GM12878 (cell line): Measurements from ENCODE around the gene LRBA. TPM values are rescaled to one million over a fixed set of nuclear protein-coding genes. Genes with fewer than 3 reads are reported as not detected.

Experiments
- ATAC-seq: fragments of 200-7000 bp; cut with Tn5 transposase; 3 replicates; pipeline ENCODE4 v1.9.1; 2020; ENCODE audit warnings: mild to moderate bottlenecking, moderate library complexity
- BruUV-seq: library from RNA; stranded (reverse); fragments of 400-500 nt; replicated peaks from 2 replicates; lab custom pipeline; 2021; lab: Mats Ljungman, UMichigan
- CTCF ChIA-PET: fragments of 300-600 bp; sonication (Branson Sonifier 250); formaldehyde crosslinking; extraction: SDS; loops from one replicate; lab custom pipeline; 2021; ENCODE audit warnings: inconsistent platforms; lab: Yijun Ruan, JAX
- POLR2A ChIA-PET: fragments of 350-600 bp; formaldehyde crosslinking; extraction: SDS; loops from one replicate; lab custom pipeline; 2021; ENCODE audit warnings: inconsistent platforms; lab: Charles Lee
- RAD21 ChIA-PET: fragments of 300-600 bp; sonication (Branson Sonifier 250); formaldehyde crosslinking; loops from one replicate; lab custom pipeline; 2023; ENCODE audit warnings: antibody characterized with exemption; ENCODE audit not compliant: unreplicated experiment; lab: Charles Lee
- SMC1A ChIA-PET: fragments of 300-600 bp; sonication (Branson Sonifier 250); formaldehyde crosslinking; loops from one replicate; lab custom pipeline; 2023; ENCODE audit not compliant: unreplicated experiment, uncharacterized antibody; lab: Charles Lee
- DNase-seq: peaks from one replicate; pipeline ENCODE4 v3.0.0-alpha.2; 2011; ENCODE audit warnings: low read depth, low spot score
- FAIRE-seq: peaks from 3 replicates; lab custom pipeline; 2011; peaks lifted over from hg19 to GRCh38; lab: Jason Lieb, UNC
- H2AFZ ChIP-seq: 2 replicates; pipeline ENCODE4 v1.6.0; 2011; ENCODE audit warnings: low read depth, low read length, control low read depth; ENCODE audit not compliant: control insufficient read depth
- H3K27ac ChIP-seq: 2 replicates; pipeline ENCODE4 v1.5.1; 2011; ENCODE audit warnings: control low read depth; ENCODE audit not compliant: control insufficient read depth, insufficient read depth
- H3K27me3 ChIP-seq, 2 experiments: replicated peaks in 1 of 2; 2 replicates each; pipeline versions ENCODE4 v1.6.0 to v1.6.1; 2011; ENCODE audit warnings: low read length in 1 of 2; ENCODE audit not compliant: control insufficient read depth in 2 of 2, insufficient read depth in 2 of 2
- H3K36me3 ChIP-seq, 2 experiments: 2 replicates each; pipeline ENCODE4 v1.5.1; 2011; ENCODE audit warnings: low read length in 1 of 2; ENCODE audit not compliant: control insufficient read depth in 2 of 2, insufficient read depth in 2 of 2
- H3K4me1 ChIP-seq: 2 replicates; pipeline ENCODE4 v1.6.1; 2011; ENCODE audit warnings: mild to moderate bottlenecking, low read length, moderate library complexity, mixed read lengths; ENCODE audit not compliant: control insufficient read depth, insufficient read depth
- H3K4me2 ChIP-seq: 2 replicates; pipeline ENCODE4 v1.6.0; 2011; ENCODE audit warnings: control low read depth; ENCODE audit not compliant: control insufficient read depth, insufficient read depth
- H3K4me3 ChIP-seq: fragments of 200-600 bp; sonication (generic); 2 replicates; pipeline ENCODE4 v1.5.1; 2016
- H3K79me2 ChIP-seq: 2 replicates; pipeline ENCODE4 v1.6.0; 2011; ENCODE audit warnings: low read length; ENCODE audit not compliant: control insufficient read depth, insufficient read depth
- H3K9ac ChIP-seq: 2 replicates; pipeline ENCODE4 v1.8.0; 2011; ENCODE audit warnings: low read length, control low read depth, mixed read lengths; ENCODE audit not compliant: control insufficient read depth, insufficient read depth
- H3K9me3 ChIP-seq: replicated peaks from 3 replicates; pipeline ENCODE4 v1.5.1; 2011; ENCODE audit warnings: mild to moderate bottlenecking, low read length; ENCODE audit not compliant: control insufficient read depth, insufficient read depth
- H4K20me1 ChIP-seq: 2 replicates; pipeline ENCODE4 v1.6.0; 2011; ENCODE audit not compliant: control insufficient read depth, insufficient read depth
- ATF2 ChIP-seq: IDR thresholded peaks from 2 replicates; pipeline ENCODE4 v1.6.1; 2012; ENCODE audit warnings: low read length, inconsistent platforms
- ATF7 ChIP-seq: fragments of 450-650 bp; IDR thresholded peaks from 2 replicates; pipeline ENCODE4 v1.6.1; 2016; ENCODE audit warnings: low read depth, mild to moderate bottlenecking
- CBFB ChIP-seq: IDR thresholded peaks from 2 replicates; pipeline ENCODE4 v1.6.1; 2016; ENCODE audit warnings: antibody characterized with exemption, low read depth
- CBX5 ChIP-seq: sonication (generic); IDR thresholded peaks from 2 replicates; pipeline ENCODE4 v1.6.1; 2016; ENCODE audit warnings: low read depth, moderate library complexity, mild to moderate bottlenecking, inconsistent platforms
- SKIL ChIP-seq: fragments of 450-650 bp; IDR thresholded peaks from 2 replicates; pipeline ENCODE4 v1.6.1; 2017; ENCODE audit warnings: mild to moderate bottlenecking, low read depth, inconsistent platforms; ENCODE audit not compliant: poor library complexity, severe bottlenecking
- SUPT20H ChIP-seq: IDR thresholded peaks from 2 replicates; pipeline ENCODE4 v1.6.1; 2011; ENCODE audit warnings: low read depth, mild to moderate bottlenecking, low read length, moderate library complexity, borderline replicate concordance; ENCODE audit not compliant: control insufficient read depth
- ZNF217 ChIP-seq: fragments of 450-650 bp; IDR thresholded peaks from 2 replicates; pipeline ENCODE4 v1.6.1; 2017; ENCODE audit warnings: antibody characterized with exemption, mild to moderate bottlenecking
- WGBS: methylation state at CpG from one replicate; pipeline ENCODE4 v1.1.6; 2016; ENCODE audit warnings: low lambda C conversion rate; ENCODE audit not compliant: insufficient replicate concordance, insufficient coverage; ENCODE audit errors: missing lambda C conversion rate; 5-methylcytosine and 5-hydroxymethylcytosine counted together
- in situ Hi-C: fragments of 300-500 bp; cut with MboI; formaldehyde crosslinking; loops from 9 replicates; pipeline ENCODE4 v1.14.3; 2018; ENCODE audit warnings: mixed read lengths
- intact Hi-C: fragments of 100-400 bp; cut with micrococcal nuclease; formaldehyde crosslinking; loops from one replicate; pipeline ENCODE4 v1.14.2; 2022; ENCODE audit not compliant: unreplicated experiment
- polyA plus RNA-seq, 11 experiments: library from polyadenylated mRNA; depleted of rRNA in 4 of 11; unstranded in 6 of 11; stranded (reverse) in 5 of 11; fragments of >200 nt; fragmentation: Nextera tagmentation in 4 of 11; fragmentation: Illumina TruSeq in 1 of 11; extraction: Ambion mirVana in 4 of 11; extraction: Trizol in 1 of 11; gene quantifications; 1 replicate in 1 of 11; 2 replicates in 10 of 11; pipeline versions ENCODE4 v1.2.1 to v1.2.3, GENCODE V29; 2011 to 2016; ENCODE audit warnings: inconsistent platforms in 2 of 11, missing spikeins in 2 of 11, low read depth in 1 of 11
- total RNA-seq, 4 experiments: library from RNA; depleted of rRNA in 3 of 4; stranded (reverse); fragments of >200 nt in 3 of 4; fragmentation: Illumina TruSeq in 1 of 4; extraction: Trizol in 1 of 4; gene quantifications; 2 replicates each; pipeline versions ENCODE4 v1.2.1 to v1.2.3, GENCODE V29; 2013 to 2021

The LRBA gene
- total and polyA plus RNA-seq, 10 of the 15 experiments (the other 5 are each of a cell fraction or from before 2014, with no cell fraction given), result 20.3 to 93.4 (median 55.0) TPM

- Histone ChIP-seq H3K27ac (no peak overlapping the region), H3K9ac (no peak overlapping the region), H3K4me1 (peaks cover 6% of the 10 kb centered on the region), H3K27me3 (no peaks in the 10 kb centered on the region)
- intact Hi-C loops (no loop called here), in situ Hi-C loops (no loop called here)
- peak; percentile 28 for ATAC-seq
- WGBS, result 100% methylated on average over 1 of the region's 1 CpG
- no peak for DNase-seq
- no peak for TF ChIP-seq CBX5
- no peak for TF ChIP-seq ZNF217
- no peak for TF ChIP-seq ATF7
- no peak for TF ChIP-seq SKIL
- TF ChIP-seq ATF2, result no peak
- TF ChIP-seq SUPT20H, result no peak
- TF ChIP-seq CBFB, result no peak
- TF ChIP-seq, all 136 proteins: peak for 0
- H3K4me2 ChIP-seq, result no peak overlapping the region; the same call in 1 of the 2 replicates
- no TSS peak for BruUV-seq
- H3K4me3 ChIP-seq, result no peak overlapping the region
- no peaks in the 10 kb centered on the region for H3K36me3 ChIP-seq
- ChIA-PET CTCF (interaction anchor here (0.9 to 2.8 kb wide), 5 partner anchors 9 to 529 kb away, joined by 3 to 10 read pairs (median 5); no protein-coding TSS in a partner anchor), POLR2A (no interaction called here), SMC1A (interaction anchor here (1.0 to 2.1 kb wide), 5 partner anchors 10 to 526 kb away, joined by 3 to 12 read pairs (median 4); no protein-coding TSS in a partner anchor), RAD21 (interaction anchor here (0.8 kb wide), 1 partner anchor 40 kb away, joined by 4 read pairs; no protein-coding TSS in a partner anchor)
- no peak for FAIRE-seq
- no peaks in the 10 kb centered on the region for H4K20me1 ChIP-seq
- H2AFZ ChIP-seq, result no peak overlapping the region
- no peaks in the 10 kb centered on the region; the same call in 2 of the 3 replicates for H3K9me3 ChIP-seq
- no peaks in the 10 kb centered on the region for H3K79me2 ChIP-seq
Observed at GRCh38 chr4:150827226-150827625, 187.9 kb downstream of the LRBA start.
